NCI-H345 (cell line): ENCODE measurements around the gene BDKRB2.
"Not testable (repeated sequence)": the region's sequence is repeated elsewhere in the genome, so short reads cannot be mapped to it uniquely, and the experiment has no call there.

Source experiments
- DNase-seq: peaks from one replicate; lab custom pipeline; 2025; lab: John Stamatoyannopoulos, UW

The BDKRB2 gene

GRCh38 chr14:96225213-96225612, 20.6 kb downstream of the BDKRB2 start:
- no peak for DNase-seq

GRCh38 chr14:96225745-96226151, 21.1 kb downstream of the BDKRB2 start:
- no peak for DNase-seq

GRCh38 chr14:96227428-96227827, 22.8 kb downstream of the BDKRB2 start:
- DNase-seq: no peak

GRCh38 chr14:96229315-96229714, 24.7 kb downstream of the BDKRB2 start:
- no peak for DNase-seq

GRCh38 chr14:96231056-96231455, 26.4 kb downstream of the BDKRB2 start:
- no peak for DNase-seq

- no peak for DNase-seq
Observed at GRCh38 chr14:96231526-96232130, 27.0 kb downstream of the BDKRB2 start.

- DNase-seq: no peak
Observed at GRCh38 chr14:96232506-96232905, 27.9 kb downstream of the BDKRB2 start.

GRCh38 chr14:96233661-96234060, 29.0 kb downstream of the BDKRB2 start:
- DNase-seq: no peak

- DNase-seq: no peak
Observed at GRCh38 chr14:96235426-96235825, 30.8 kb downstream of the BDKRB2 start.

- no peak for DNase-seq
Observed at GRCh38 chr14:96237641-96238040, 33.0 kb downstream of the BDKRB2 start.

GRCh38 chr14:96238676-96239265, 34.1 kb downstream of the BDKRB2 start:
- no peak for DNase-seq

GRCh38 chr14:96239711-96240141, 35.1 kb downstream of the BDKRB2 start:
- DNase-seq: no peak

GRCh38 chr14:96240641-96241040, 36.0 kb downstream of the BDKRB2 start:
- no peak for DNase-seq

- DNase-seq: no peak
Observed at GRCh38 chr14:96242126-96242525, 37.5 kb downstream of the BDKRB2 start.

GRCh38 chr14:96243785-96244184, 39.1 kb downstream of the BDKRB2 start:
- no peak for DNase-seq

- DNase-seq: not testable (repeated sequence)
Observed at GRCh38 chr14:96245074-96245473, 40.4 kb downstream of the BDKRB2 start.

GRCh38 chr14:96245710-96246538, 41.3 kb downstream of the BDKRB2 start:
- DNase-seq: no peak

GRCh38 chr14:96246539-96246847, 41.9 kb downstream of the BDKRB2 start:
- DNase-seq: no peak

- DNase-seq: no peak
Observed at GRCh38 chr14:96247031-96247430, 42.4 kb downstream of the BDKRB2 start.

- no peak for DNase-seq
Observed at GRCh38 chr14:96249029-96249428, 44.4 kb downstream of the BDKRB2 start.

- DNase-seq: no peak
Observed at GRCh38 chr14:96250485-96250884, 45.8 kb downstream of the BDKRB2 start.

GRCh38 chr14:96251656-96252155, 47.1 kb downstream of the BDKRB2 start:
- DNase-seq: no peak

GRCh38 chr14:96252323-96252998, 47.8 kb downstream of the BDKRB2 start:
- DNase-seq: no peak
